Spleen (tissue), 7 donors: ENCODE data around the gene CNTNAP2.

ENCODE experiments used
- POLR2A ChIP-seq, 3 donors: fragments of 450-650 bp; IDR thresholded peaks; one replicate each; pipeline ENCODE4 v1.5.1; 2017; ENCODE audit warnings: antibody characterized with exemption in 3 of 3, mild to moderate bottlenecking in 1 of 3
- POLR2AphosphoS5 ChIP-seq, 3 donors: sonication (generic); formaldehyde crosslinking; IDR thresholded peaks; one replicate each; pipeline ENCODE4 v1.5.1; 2017; ENCODE audit warnings: antibody characterized with exemption in 3 of 3
- TF ChIP-seq, protein P1 (sequence below), 11 experiments: fragments of 200-600 bp in 7 of 11; fragments of 450-650 bp in 4 of 11; sonication (generic) in 4 of 11; IDR thresholded peaks in 8 of 11; conservative IDR thresholded peaks in 3 of 11; 1 replicate in 7 of 11; 2 replicates in 4 of 11; pipeline versions ENCODE4 v1.4.0 to v1.8.0; 2016 to 2021; ENCODE audit warnings: antibody characterized with exemption in 11 of 11, inconsistent platforms in 4 of 11, mild to moderate bottlenecking in 1 of 11
- donor health status: DM: no; HTN: no; CAD: no; lungs with moderate emphysema.
- donor health status: DM: no; HTN: no; CAD: no.
- donor health status: DM: no; HTN: no; CAD: no.

DNA sequence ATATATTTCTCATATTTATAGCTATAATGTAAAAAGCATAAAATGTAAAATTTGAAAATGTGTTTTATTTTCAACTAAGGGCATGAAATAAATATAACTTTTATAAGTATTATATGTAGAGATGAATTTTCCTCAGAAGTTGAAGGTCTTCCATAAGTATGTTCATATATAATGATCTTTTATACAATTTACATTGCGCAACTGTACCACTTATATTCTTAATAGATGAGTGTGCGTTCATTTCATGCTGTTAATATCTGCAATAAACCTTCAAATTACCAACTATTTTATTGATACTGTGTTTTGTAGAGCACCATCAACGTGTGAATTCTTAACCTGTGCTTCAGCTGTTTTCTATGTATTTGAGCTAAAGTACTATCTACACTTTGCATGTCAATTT lies 285.3 kb downstream of the CNTNAP2 start:
- TF ChIP-seq, protein P1, sequence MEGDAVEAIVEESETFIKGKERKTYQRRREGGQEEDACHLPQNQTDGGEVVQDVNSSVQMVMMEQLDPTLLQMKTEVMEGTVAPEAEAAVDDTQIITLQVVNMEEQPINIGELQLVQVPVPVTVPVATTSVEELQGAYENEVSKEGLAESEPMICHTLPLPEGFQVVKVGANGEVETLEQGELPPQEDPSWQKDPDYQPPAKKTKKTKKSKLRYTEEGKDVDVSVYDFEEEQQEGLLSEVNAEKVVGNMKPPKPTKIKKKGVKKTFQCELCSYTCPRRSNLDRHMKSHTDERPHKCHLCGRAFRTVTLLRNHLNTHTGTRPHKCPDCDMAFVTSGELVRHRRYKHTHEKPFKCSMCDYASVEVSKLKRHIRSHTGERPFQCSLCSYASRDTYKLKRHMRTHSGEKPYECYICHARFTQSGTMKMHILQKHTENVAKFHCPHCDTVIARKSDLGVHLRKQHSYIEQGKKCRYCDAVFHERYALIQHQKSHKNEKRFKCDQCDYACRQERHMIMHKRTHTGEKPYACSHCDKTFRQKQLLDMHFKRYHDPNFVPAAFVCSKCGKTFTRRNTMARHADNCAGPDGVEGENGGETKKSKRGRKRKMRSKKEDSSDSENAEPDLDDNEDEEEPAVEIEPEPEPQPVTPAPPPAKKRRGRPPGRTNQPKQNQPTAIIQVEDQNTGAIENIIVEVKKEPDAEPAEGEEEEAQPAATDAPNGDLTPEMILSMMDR (IDR thresholded peaks at IDR 0.05 in 8 of 11, conservative IDR thresholded peaks at IDR 0.05 in 3 of 11) = no peak
- TF ChIP-seq POLR2A (IDR thresholded peaks at IDR 0.05) (no peak), POLR2AphosphoS5 (IDR thresholded peaks at IDR 0.05) (no peak)
